Measurements from ENCODE around the gene ACO1.

- TF ChIP-seq CTCF (IDR thresholded peaks at IDR 0.05; ENCODE audit: poor library complexity, severe bottlenecking) (no peak), REST (IDR thresholded peaks at IDR 0.05; ENCODE audit: borderline replicate concordance) (no peak), POLR2AphosphoS5 (IDR thresholded peaks at IDR 0.05) (no peak), EZH2 (IDR thresholded peaks at IDR 0.05; ENCODE audit: borderline replicate concordance, insufficient read depth, low read length, poor library complexity, severe bottlenecking) (no peak), RAD21 (conservative IDR thresholded peaks at IDR 0.05) (no peak), EP300 (conservative IDR thresholded peaks at IDR 0.05; ENCODE audit: poor library complexity, severe bottlenecking) (no peak)
Measured at GRCh38 chr9:32487981-32488380, 103.5 kb downstream of the ACO1 start.

Measured in neural cell (in vitro differentiated cells).